GM12872 (cell line): Measurements from ENCODE around the gene AMIGO2.

Experiments
- CTCF ChIP-seq: IDR thresholded peaks from 3 replicates; pipeline ENCODE4 v1.5.1; 2011; ENCODE audit warnings: low read depth, mild to moderate bottlenecking, low read length, moderate library complexity; ENCODE audit not compliant: insufficient read depth

Gene AMIGO2

GRCh38 chr12:47078733-47079467 lies 859 bp downstream of the AMIGO2 start:
- TF ChIP-seq CTCF: no peak

GRCh38 chr12:47078086-47078395 lies 1.7 kb downstream of the AMIGO2 start:
- TF ChIP-seq CTCF: no peak

GRCh38 chr12:47077206-47078085 lies 2.3 kb downstream of the AMIGO2 start:
- TF ChIP-seq CTCF: no peak

- no peak for TF ChIP-seq CTCF
Measured at GRCh38 chr12:47075192-47076084, 4.3 kb downstream of the AMIGO2 start.

GRCh38 chr12:47074757-47075156 lies 5.0 kb downstream of the AMIGO2 start:
- TF ChIP-seq CTCF: no peak

GRCh38 chr12:47073951-47074350 lies 5.8 kb downstream of the AMIGO2 start:
- no peak for TF ChIP-seq CTCF
